Activated effector memory CD4-positive, alpha-beta T cell treated with Interleukin-2 at 50 U/mL for 16 hours (primary cell): Measurements from ENCODE around the gene LCT.
"Not testable (repeated sequence)": the region's sequence is repeated elsewhere in the genome, so short reads cannot be mapped to it uniquely, and the experiment has no call there.

Experiments used
- DNase-seq: peaks from one replicate; pipeline ENCODE4 v3.0.0-alpha.2; 2020

Gene LCT

GRCh38 chr2:135831180-135831812 is 5.7 kb downstream of the LCT start:
- DNase-seq = no peak

GRCh38 chr2:135829378-135830135 is 7.4 kb downstream of the LCT start:
- no peak for DNase-seq

GRCh38 chr2:135826544-135826943 is 10.4 kb downstream of the LCT start:
- no peak for DNase-seq

GRCh38 chr2:135825550-135826176 is 11.3 kb downstream of the LCT start:
- no peak for DNase-seq

GRCh38 chr2:135825131-135825530 is 11.9 kb downstream of the LCT start:
- DNase-seq = no peak

- no peak for DNase-seq
Observed at GRCh38 chr2:135822855-135823254, 14.1 kb downstream of the LCT start.

GRCh38 chr2:135821190-135821589 is 15.8 kb downstream of the LCT start:
- no peak for DNase-seq

GRCh38 chr2:135820003-135820618 is 16.9 kb downstream of the LCT start:
- peak; percentile 36 for DNase-seq

GRCh38 chr2:135818937-135819610 is 17.9 kb downstream of the LCT start:
- no peak for DNase-seq

- no peak for DNase-seq
Observed at GRCh38 chr2:135817951-135818350, 19.0 kb downstream of the LCT start.

GRCh38 chr2:135817466-135817865 is 19.5 kb downstream of the LCT start:
- no peak for DNase-seq

- no peak for DNase-seq
Observed at GRCh38 chr2:135815269-135815668, 21.7 kb downstream of the LCT start.

- no peak for DNase-seq
Observed at GRCh38 chr2:135812907-135813511, 24.0 kb downstream of the LCT start.

- DNase-seq = not testable (repeated sequence)
Observed at GRCh38 chr2:135807874-135808273, 29.1 kb downstream of the LCT start.

- DNase-seq = no peak
Observed at GRCh38 chr2:135803278-135803677, 33.7 kb downstream of the LCT start.

GRCh38 chr2:135802350-135802749 is 34.6 kb downstream of the LCT start:
- DNase-seq = no peak

- no peak for DNase-seq
Observed at GRCh38 chr2:135800513-135801460, 36.2 kb downstream of the LCT start.

GRCh38 chr2:135799738-135800137 is 37.2 kb downstream of the LCT start:
- no peak for DNase-seq

GRCh38 chr2:135798762-135799161 is 38.2 kb downstream of the LCT start:
- no peak for DNase-seq

GRCh38 chr2:135798275-135798705 is 38.7 kb downstream of the LCT start:
- DNase-seq = no peak

- DNase-seq = peak; percentile 63
Observed at GRCh38 chr2:135797497-135798274, 39.3 kb downstream of the LCT start.
